ENCODE measurements around the gene USP43.
"Not testable (repeated sequence)": the region's sequence is repeated elsewhere in the genome, so short reads cannot be mapped to it uniquely, and the experiment has no call there.

- TF ChIP-seq CTCF, POLR2A (IDR thresholded peaks at IDR 0.05): not testable (repeated sequence)
Measured at GRCh38 chr17:9604583-9604982, 40.7 kb upstream of the USP43 start.

Measured in adrenal gland (tissue), 5 donors.